HepG2 (cell line): Measurements from ENCODE around the gene CNNM3. TPM values are rescaled to one million over a fixed set of nuclear protein-coding genes. Genes with fewer than 3 reads are reported as not detected.

Experiments
- ATAC-seq: fragments of 200-7000 bp; cut with Tn5 transposase; 3 replicates; pipeline ENCODE4 v1.9.1; 2020; ENCODE audit warnings: mild to moderate bottlenecking, moderate library complexity
- BruUV-seq: library from RNA; stranded (reverse); fragments of 400-500 nt; replicated peaks from 2 replicates; lab custom pipeline; 2021; lab: Mats Ljungman, UMichigan
- CTCF ChIA-PET: fragments of 300-600 bp; formaldehyde crosslinking; extraction: SDS; loops from one replicate; lab custom pipeline; 2021; ENCODE audit warnings: low total read pairs, inconsistent platforms, low intra/inter-chr PET ratio; lab: Yijun Ruan, JAX
- POLR2A ChIA-PET: fragments of 350-600 bp; sonication (Branson Sonifier 250); formaldehyde crosslinking; loops from one replicate; lab custom pipeline; 2020; ENCODE audit warnings: antibody characterized with exemption, inconsistent platforms; lab: Yijun Ruan, JAX
- DNase-seq: peaks from one replicate; pipeline ENCODE4 v3.0.0-alpha.2; 2015; ENCODE audit warnings: low spot score
- FAIRE-seq: peaks from 3 replicates; lab custom pipeline; 2011; peaks lifted over from hg19 to GRCh38; lab: Jason Lieb, UNC
- H2AFZ ChIP-seq: one replicate; pipeline ENCODE4 v1.6.1; 2011; ENCODE audit warnings: low read length, inconsistent platforms
- H3K27ac ChIP-seq: fragments of 300-600 bp; 3 replicates; pipeline ENCODE4 v1.8.0; 2011; ENCODE audit warnings: mixed run types, mild to moderate bottlenecking, mixed read lengths, low read length, inconsistent platforms; ENCODE audit not compliant: insufficient read depth; ENCODE audit errors: extremely low read length
- H3K27me3 ChIP-seq, 2 experiments: fragments of 200-600 bp in 1 of 2; 2 replicates in 1 of 2; 3 replicates in 1 of 2; pipeline versions ENCODE4 v1.6.0 to v1.8.0; 2011; ENCODE audit warnings: low read length in 2 of 2, mild to moderate bottlenecking in 2 of 2, moderate library complexity in 2 of 2, inconsistent platforms in 1 of 2; ENCODE audit not compliant: insufficient read depth in 2 of 2, control insufficient read depth in 1 of 2
- H3K36me3 ChIP-seq, 2 experiments: fragments of 200-600 bp in 1 of 2; replicated peaks in 1 of 2; 2 replicates in 1 of 2; 3 replicates in 1 of 2; pipeline versions ENCODE4 v1.5.1 to v1.8.0; 2011; ENCODE audit warnings: low read length in 2 of 2, inconsistent platforms in 1 of 2; ENCODE audit not compliant: insufficient read depth in 2 of 2, control insufficient read depth in 1 of 2
- H3K4me1 ChIP-seq: 2 replicates; pipeline ENCODE4 v1.5.1; 2012; ENCODE audit warnings: low read length, inconsistent platforms; ENCODE audit not compliant: insufficient read depth
- H3K4me2 ChIP-seq: 2 replicates; pipeline ENCODE4 v1.6.0; 2011; ENCODE audit warnings: low read depth, low read length, inconsistent platforms
- H3K4me3 ChIP-seq, 3 experiments: fragments of 200-600 bp in 1 of 3; sonication (generic), shearing (Covaris generic) in 1 of 3; replicated peaks in 1 of 3; 2 replicates each; pipeline ENCODE4 v1.5.1; 2011 to 2016; ENCODE audit warnings: low read length in 3 of 3, inconsistent platforms in 2 of 3, low read depth in 2 of 3, mild to moderate bottlenecking in 2 of 3, control low read depth in 1 of 3, mixed read lengths in 1 of 3; ENCODE audit not compliant: insufficient read depth in 1 of 3
- H3K79me2 ChIP-seq: one replicate; pipeline ENCODE4 v1.6.1; 2011; ENCODE audit warnings: low read length, inconsistent platforms; ENCODE audit not compliant: insufficient read depth
- H3K9ac ChIP-seq: 2 replicates; pipeline ENCODE4 v1.6.0; 2011; ENCODE audit warnings: mild to moderate bottlenecking, low read depth, low read length, inconsistent platforms; ENCODE audit not compliant: insufficient read depth
- H3K9me3 ChIP-seq: 2 replicates; pipeline ENCODE4 v1.5.1; 2012; ENCODE audit warnings: mild to moderate bottlenecking, low read length
- H4K20me1 ChIP-seq: 2 replicates; pipeline ENCODE4 v1.6.0; 2011; ENCODE audit warnings: inconsistent platforms, mild to moderate bottlenecking, low read length, moderate library complexity; ENCODE audit not compliant: insufficient read depth
- ARNT ChIP-seq: fragments of 450-650 bp; IDR thresholded peaks from 2 replicates; pipeline ENCODE4 v1.6.1; 2017
- HDAC2 ChIP-seq: sonication (generic); formaldehyde crosslinking; IDR thresholded peaks from 2 replicates; pipeline ENCODE4 v1.4.0; 2020; ENCODE audit warnings: missing genetic modification reagents
- KDM5B ChIP-seq: sonication (generic); formaldehyde crosslinking; IDR thresholded peaks from 2 replicates; pipeline ENCODE4 v1.4.0; 2020; ENCODE audit warnings: missing genetic modification reagents, mild to moderate bottlenecking, borderline replicate concordance
- MAFF ChIP-seq: IDR thresholded peaks from 2 replicates; pipeline ENCODE4 v1.6.1; 2011; ENCODE audit warnings: low read depth, low read length, improper control_type of control experiment
- SMAD9 ChIP-seq: sonication (generic); formaldehyde crosslinking; IDR thresholded peaks from 2 replicates; pipeline ENCODE4 v1.5.1; 2020; ENCODE audit warnings: mild to moderate bottlenecking, missing genetic modification reagents
- SP140L ChIP-seq: sonication (generic); formaldehyde crosslinking; IDR thresholded peaks from 2 replicates; pipeline ENCODE4 v1.4.0; 2020; ENCODE audit warnings: missing genetic modification reagents, borderline replicate concordance
- ZBTB38 ChIP-seq: sonication (generic); formaldehyde crosslinking; IDR thresholded peaks from 2 replicates; pipeline ENCODE4 v1.5.1; 2020; ENCODE audit warnings: mild to moderate bottlenecking, missing genetic modification reagents
- ZKSCAN8 ChIP-seq: IDR thresholded peaks from 2 replicates; pipeline ENCODE4 v1.6.1; 2016; ENCODE audit warnings: borderline replicate concordance, missing genetic modification reagents, missing compliant biosample characterization
- ZMAT3 ChIP-seq: sonication (generic); formaldehyde crosslinking; conservative IDR thresholded peaks from 2 replicates; pipeline ENCODE4 v1.7.0; 2021; ENCODE audit warnings: missing genetic modification reagents
- ZNF501 ChIP-seq: sonication (generic); formaldehyde crosslinking; IDR thresholded peaks from 2 replicates; pipeline ENCODE4 v1.5.1; 2020; ENCODE audit warnings: mild to moderate bottlenecking, moderate library complexity, missing genetic modification reagents
- ZNF605 ChIP-seq: sonication (generic); formaldehyde crosslinking; IDR thresholded peaks from 2 replicates; pipeline ENCODE4 v1.8.0; 2022; ENCODE audit warnings: mild to moderate bottlenecking, missing genetic modification reagents
- ZNF746 ChIP-seq: sonication (generic); formaldehyde crosslinking; IDR thresholded peaks from 2 replicates; pipeline ENCODE4 v1.8.0; 2022; ENCODE audit warnings: mild to moderate bottlenecking, missing genetic modification reagents
- ZNF768 ChIP-seq: sonication (generic); formaldehyde crosslinking; IDR thresholded peaks from 2 replicates; pipeline ENCODE4 v1.4.0; 2020; ENCODE audit warnings: missing genetic modification reagents
- ZNF790 ChIP-seq: sonication (generic); formaldehyde crosslinking; IDR thresholded peaks from 2 replicates; pipeline ENCODE4 v1.8.0; 2022; ENCODE audit warnings: missing genetic modification reagents, mild to moderate bottlenecking, borderline replicate concordance
- ZNF891 ChIP-seq: sonication (generic); formaldehyde crosslinking; IDR thresholded peaks from 2 replicates; pipeline ENCODE4 v1.5.0; 2020; ENCODE audit warnings: mild to moderate bottlenecking, missing genetic modification reagents
- ZSCAN22 ChIP-seq: sonication (generic); formaldehyde crosslinking; IDR thresholded peaks from 2 replicates; pipeline ENCODE4 v1.4.0; 2020; ENCODE audit warnings: mild to moderate bottlenecking, missing genetic modification reagents
- WGBS: methylation state at CpG from one replicate; pipeline ENCODE4 v1.1.6; 2017; ENCODE audit warnings: low lambda C conversion rate; 5-methylcytosine and 5-hydroxymethylcytosine counted together
- in situ Hi-C: cut with HindIII; loops from 2 replicates; pipeline ENCODE4 v1.10.0; 2017; ENCODE audit warnings: low pct_unique_long_range_greater_than_20kb; ENCODE audit not compliant: extremely low pct_ligation_motif_present
- intact Hi-C: fragments of 100-400 bp; cut with micrococcal nuclease; formaldehyde crosslinking; loops from one replicate; pipeline ENCODE4 v1.10.0; 2022; ENCODE audit not compliant: unreplicated experiment
- polyA plus RNA-seq, 8 experiments: library from polyadenylated mRNA; depleted of rRNA in 3 of 8; stranded (reverse) in 7 of 8; unstranded in 1 of 8; fragments of >200 nt; fragmentation: Illumina TruSeq in 4 of 8; extraction: Trizol in 4 of 8; gene quantifications; 2 replicates each; pipeline versions ENCODE4 v1.2.1 to v1.2.3, GENCODE V29; 2011 to 2016; ENCODE audit warnings: low read depth in 4 of 8, missing spikeins in 1 of 8, mixed read lengths in 1 of 8; ENCODE audit not compliant: insufficient read depth in 1 of 8
- total RNA-seq, 5 experiments: library from RNA; depleted of rRNA; stranded (reverse); fragments of >200 nt; fragmentation: Illumina TruSeq; extraction: Trizol; gene quantifications; 2 replicates each; pipeline ENCODE4 v1.2.3, GENCODE V29; 2016; ENCODE audit warnings: low read depth in 1 of 5
- TF ChIP-seq, protein P1 (sequence below): sonication (generic); formaldehyde crosslinking; IDR thresholded peaks from 2 replicates; pipeline ENCODE4 v1.5.0; 2020; ENCODE audit warnings: missing genetic modification reagents, mild to moderate bottlenecking, borderline replicate concordance
- TF ChIP-seq, protein P2 (sequence below): sonication (generic); IDR thresholded peaks from 2 replicates; pipeline ENCODE4 v1.6.1; 2016; ENCODE audit warnings: low read depth, borderline replicate concordance
- TF ChIP-seq, protein P3 (sequence below): sonication (generic); formaldehyde crosslinking; IDR thresholded peaks from 2 replicates; pipeline ENCODE4 v1.4.0; 2020; ENCODE audit warnings: mild to moderate bottlenecking, missing genetic modification reagents
- TF ChIP-seq, protein P4 (sequence below): sonication (generic); formaldehyde crosslinking; IDR thresholded peaks from 2 replicates; pipeline ENCODE4 v1.9.0; 2022; ENCODE audit warnings: missing genetic modification reagents, mild to moderate bottlenecking, borderline replicate concordance

Gene CNNM3
- total and polyA plus RNA-seq, 2 of the 13 experiments (the other 11 are each of a cell fraction or from before 2014, with no cell fraction given): 21.2 to 27.9 TPM

DNA sequence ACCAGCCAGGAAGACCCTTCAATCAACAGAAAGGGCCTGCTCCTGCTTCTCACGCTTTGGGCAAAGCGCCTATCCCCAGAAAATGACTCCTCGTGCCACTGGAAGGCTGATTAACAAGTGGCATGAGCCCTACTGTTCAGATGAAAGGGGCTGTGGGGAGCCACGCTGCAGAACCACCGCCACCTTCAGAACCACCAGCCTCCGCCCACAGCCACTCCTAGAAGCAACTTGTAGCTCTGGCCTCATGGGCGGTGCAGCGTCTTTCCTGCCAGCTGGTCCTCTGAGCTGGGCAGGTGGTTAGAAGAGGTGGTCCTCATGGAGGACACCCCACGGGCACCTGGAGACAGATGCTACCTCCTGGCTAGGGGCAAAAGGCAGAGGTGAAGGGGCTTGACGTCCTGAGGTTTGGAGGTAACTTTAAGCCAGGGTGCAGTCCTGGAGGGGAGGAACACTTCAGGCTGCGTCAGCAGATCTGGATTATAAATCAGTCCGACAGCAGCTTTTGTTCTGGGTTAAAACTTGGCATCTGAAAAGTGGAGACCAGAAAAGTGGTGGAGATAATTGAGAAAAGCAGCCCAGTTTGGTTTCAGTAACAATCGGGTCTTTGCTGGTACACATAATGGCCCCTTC is 54.7 kb downstream of the CNNM3 start:
- H3K9ac ChIP-seq: peak overlapping the region; percentile 98; the same call in 1 of the 2 replicates
- H4K20me1 ChIP-seq: no peaks in the 10 kb centered on the region
- POLR2A ChIA-PET: interaction anchor here (1.3 to 5.9 kb wide), 3 partner anchors 8 to 53 kb away, joined by 3 to 152 read pairs (median 12); partner anchors contain the start of gene ANKRD39
- no peaks in the 10 kb centered on the region for H3K9me3 ChIP-seq
- peaks cover 35% of the 10 kb centered on the region for H3K4me1 ChIP-seq
- FAIRE-seq (no peak), DNase-seq (no peak), ATAC-seq (no peak)
- peaks cover 10 to 42% of the 10 kb centered on the region in 2 experiments for H3K27me3 ChIP-seq
- no peak overlapping the region for H3K27ac ChIP-seq
- WGBS: 21% methylated on average over 11 of the region's 13 CpGs
- H3K4me3 ChIP-seq: peak overlapping the region; percentile 81 to 100 (median 93)
- intact Hi-C loops (loop anchor here (1.0 kb wide), 1 partner anchor 12 kb away; the partner anchor contains the start of gene ANKRD39), in situ Hi-C loops (no loop called here)
- no TSS peak for BruUV-seq
- CTCF ChIA-PET: no interaction called here
- peaks cover 12 to 16% of the 10 kb centered on the region in 2 experiments for H3K36me3 ChIP-seq
- H2AFZ ChIP-seq: no peak overlapping the region
- H3K4me2 ChIP-seq: peak overlapping the region; percentile 92
- H3K79me2 ChIP-seq: peaks cover 23% of the 10 kb centered on the region
- TF ChIP-seq MAFF: peak; percentile 62; the same call in 1 of the 2 replicates
- TF ChIP-seq HDAC2 (CRISPR knock-in tag): 0 out of 2 replicates have a peak, but pooled peaks have one; percentile 17
- no peak for TF ChIP-seq SP140L (CRISPR knock-in tag)
- peak; percentile 74; the same call in 1 of the 2 replicates for TF ChIP-seq ZSCAN22 (CRISPR knock-in tag)
- TF ChIP-seq, protein P1, sequence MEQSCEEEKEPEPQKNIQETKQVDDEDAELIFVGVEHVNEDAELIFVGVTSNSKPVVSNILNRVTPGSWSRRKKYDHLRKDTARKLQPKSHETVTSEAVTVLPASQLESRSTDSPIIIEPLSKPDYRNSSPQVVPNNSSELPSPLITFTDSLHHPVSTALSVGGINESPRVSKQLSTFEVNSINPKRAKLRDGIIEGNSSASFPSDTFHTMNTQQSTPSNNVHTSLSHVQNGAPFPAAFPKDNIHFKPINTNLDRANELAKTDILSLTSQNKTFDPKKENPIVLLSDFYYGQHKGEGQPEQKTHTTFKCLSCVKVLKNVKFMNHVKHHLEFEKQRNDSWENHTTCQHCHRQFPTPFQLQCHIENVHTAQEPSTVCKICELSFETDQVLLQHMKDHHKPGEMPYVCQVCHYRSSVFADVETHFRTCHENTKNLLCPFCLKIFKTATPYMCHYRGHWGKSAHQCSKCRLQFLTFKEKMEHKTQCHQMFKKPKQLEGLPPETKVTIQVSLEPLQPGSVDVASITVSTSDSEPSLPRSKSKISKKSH: peak; percentile 82
- TF ChIP-seq ZNF746 (CRISPR knock-in tag): 0 out of 2 replicates have a peak, but pooled peaks have one; percentile 3
- TF ChIP-seq ZNF501 (CRISPR knock-in tag): peak; percentile 53; the same call in 1 of the 2 replicates
- 0 out of 2 replicates have a peak, but pooled peaks have one; percentile 31 for TF ChIP-seq ZNF790 (CRISPR knock-in tag)
- TF ChIP-seq ARNT: no peak
- TF ChIP-seq SMAD9: no peak
- TF ChIP-seq ZNF768: peak; percentile 43; the same call in 1 of the 2 replicates
- TF ChIP-seq ZMAT3 (CRISPR knock-in tag): 0 out of 2 replicates have a peak, but pooled peaks have one; percentile 36
- TF ChIP-seq, protein P2, sequence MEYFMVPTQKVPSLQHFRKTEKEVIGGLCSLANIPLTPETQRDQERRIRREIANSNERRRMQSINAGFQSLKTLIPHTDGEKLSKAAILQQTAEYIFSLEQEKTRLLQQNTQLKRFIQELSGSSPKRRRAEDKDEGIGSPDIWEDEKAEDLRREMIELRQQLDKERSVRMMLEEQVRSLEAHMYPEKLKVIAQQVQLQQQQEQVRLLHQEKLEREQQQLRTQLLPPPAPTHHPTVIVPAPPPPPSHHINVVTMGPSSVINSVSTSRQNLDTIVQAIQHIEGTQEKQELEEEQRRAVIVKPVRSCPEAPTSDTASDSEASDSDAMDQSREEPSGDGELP: peak; percentile 39; the same call in 1 of the 2 replicates
- peak; percentile 51; the same call in 1 of the 2 replicates for TF ChIP-seq ZNF605 (CRISPR knock-in tag)
- TF ChIP-seq ZNF891 (CRISPR knock-in tag): peak; percentile 15; the same call in 1 of the 2 replicates
- TF ChIP-seq ZBTB38 (CRISPR knock-in tag): 0 out of 2 replicates have a peak, but pooled peaks have one; percentile 21
- no peak for TF ChIP-seq ZKSCAN8
- TF ChIP-seq, protein P3, sequence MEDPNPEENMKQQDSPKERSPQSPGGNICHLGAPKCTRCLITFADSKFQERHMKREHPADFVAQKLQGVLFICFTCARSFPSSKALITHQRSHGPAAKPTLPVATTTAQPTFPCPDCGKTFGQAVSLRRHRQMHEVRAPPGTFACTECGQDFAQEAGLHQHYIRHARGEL: 0 out of 2 replicates have a peak, but pooled peaks have one; percentile 34
- 0 out of 2 replicates have a peak, but pooled peaks have one; percentile 7 for TF ChIP-seq KDM5B
- TF ChIP-seq, protein P4, sequence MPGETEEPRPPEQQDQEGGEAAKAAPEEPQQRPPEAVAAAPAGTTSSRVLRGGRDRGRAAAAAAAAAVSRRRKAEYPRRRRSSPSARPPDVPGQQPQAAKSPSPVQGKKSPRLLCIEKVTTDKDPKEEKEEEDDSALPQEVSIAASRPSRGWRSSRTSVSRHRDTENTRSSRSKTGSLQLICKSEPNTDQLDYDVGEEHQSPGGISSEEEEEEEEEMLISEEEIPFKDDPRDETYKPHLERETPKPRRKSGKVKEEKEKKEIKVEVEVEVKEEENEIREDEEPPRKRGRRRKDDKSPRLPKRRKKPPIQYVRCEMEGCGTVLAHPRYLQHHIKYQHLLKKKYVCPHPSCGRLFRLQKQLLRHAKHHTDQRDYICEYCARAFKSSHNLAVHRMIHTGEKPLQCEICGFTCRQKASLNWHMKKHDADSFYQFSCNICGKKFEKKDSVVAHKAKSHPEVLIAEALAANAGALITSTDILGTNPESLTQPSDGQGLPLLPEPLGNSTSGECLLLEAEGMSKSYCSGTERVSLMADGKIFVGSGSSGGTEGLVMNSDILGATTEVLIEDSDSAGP: 0 out of 2 replicates have a peak, but pooled peaks have one; percentile 15
